DOHH2 (cell line): ENCODE data around the gene CRYBG2.

Experiments used
- H3F3A ChIP-seq: fragments of 200-600 bp; sonication (generic), shearing (Covaris generic); 2 replicates; pipeline ENCODE4 v1.6.0; 2016; ENCODE audit warnings: antibody characterized with exemption, mild to moderate bottlenecking; ENCODE audit not compliant: control insufficient read depth, insufficient read depth
- H3K27ac ChIP-seq: fragments of 200-600 bp; sonication (generic); 2 replicates; pipeline ENCODE4 v1.5.1; 2014; ENCODE audit warnings: low read depth, mild to moderate bottlenecking, low read length, moderate library complexity
- H3K27me3 ChIP-seq: fragments of 200-600 bp; sonication (generic); 2 replicates; pipeline ENCODE4 v1.6.1; 2014; ENCODE audit warnings: mild to moderate bottlenecking, low read length, mixed read lengths; ENCODE audit not compliant: control insufficient read depth
- H3K36me3 ChIP-seq: fragments of 200-600 bp; sonication (generic); 2 replicates; pipeline ENCODE4 v1.6.1; 2014; ENCODE audit warnings: mild to moderate bottlenecking, low read length, moderate library complexity, mixed read lengths; ENCODE audit not compliant: control insufficient read depth
- H3K4me1 ChIP-seq: fragments of 200-600 bp; sonication (generic); 2 replicates; pipeline ENCODE4 v1.6.1; 2014; ENCODE audit warnings: mild to moderate bottlenecking, low read length, mixed read lengths; ENCODE audit not compliant: control insufficient read depth
- H3K4me2 ChIP-seq: fragments of 200-600 bp; sonication (generic); 2 replicates; pipeline ENCODE4 v1.6.0; 2014; ENCODE audit warnings: mild to moderate bottlenecking, low read length, moderate library complexity
- H3K4me3 ChIP-seq: fragments of 200-600 bp; sonication (generic); 2 replicates; pipeline ENCODE4 v1.5.1; 2014; ENCODE audit warnings: mild to moderate bottlenecking, low read length, mixed read lengths
- H3K79me2 ChIP-seq: fragments of 200-600 bp; sonication (generic); 2 replicates; pipeline ENCODE4 v1.6.1; 2014; ENCODE audit warnings: mild to moderate bottlenecking, low read length, mixed read lengths; ENCODE audit not compliant: control insufficient read depth
- H3K9me2 ChIP-seq: fragments of 200-600 bp; sonication (generic); replicated peaks from 2 replicates; pipeline ENCODE4 v1.6.1; 2014; ENCODE audit warnings: mild to moderate bottlenecking, low read length, mixed read lengths; ENCODE audit not compliant: control insufficient read depth
- H3K9me3 ChIP-seq: fragments of 200-600 bp; sonication (generic); 2 replicates; pipeline ENCODE4 v1.6.1; 2014; ENCODE audit warnings: antibody characterized with exemption, low read length, mixed read lengths; ENCODE audit not compliant: control insufficient read depth, insufficient read depth
- H4K20me1 ChIP-seq: fragments of 200-600 bp; sonication (generic); 2 replicates; pipeline ENCODE4 v1.6.0; 2014; ENCODE audit warnings: low read depth, mild to moderate bottlenecking, antibody characterized with exemption, low read length, moderate library complexity; ENCODE audit not compliant: control insufficient read depth, insufficient read depth
- CTCF ChIP-seq: fragments of 200-600 bp; sonication (generic); IDR thresholded peaks from one replicate; pipeline ENCODE4 v1.5.1; 2014; ENCODE audit warnings: antibody characterized with exemption, mild to moderate bottlenecking, low read depth, low read length; ENCODE audit not compliant: poor library complexity, severe bottlenecking
- EZH2phosphoT487 ChIP-seq: fragments of 200-600 bp; sonication (generic); IDR thresholded peaks from 2 replicates; pipeline ENCODE4 v1.6.1; 2017; ENCODE audit warnings: borderline replicate concordance, mild to moderate bottlenecking, antibody characterized with exemption, low read length, moderate library complexity, mixed read lengths

Gene CRYBG2

GRCh38 chr1:26275580-26276431, 78.1 kb downstream of the CRYBG2 start:
- Histone ChIP-seq H3F3A (peaks cover 18% of the 10 kb centered on the region), H3K27ac (no peak overlapping the region), H3K4me2 (no peak overlapping the region), H3K27me3 (no peaks in the 10 kb centered on the region), H3K79me2 (peaks cover 8% of the 10 kb centered on the region; the same call in 1 of the 2 replicates), H3K4me3 (no peak overlapping the region), H3K9me2 (no peaks in the 10 kb centered on the region), H3K4me1 (peaks cover 37% of the 10 kb centered on the region), H3K9me3 (no peaks in the 10 kb centered on the region), H4K20me1 (peaks cover 2% of the 10 kb centered on the region; the same call in 1 of the 2 replicates), H3K36me3 (peaks cover 76% of the 10 kb centered on the region)
- peak; percentile 76 for TF ChIP-seq CTCF
- TF ChIP-seq EZH2phosphoT487: no peak

GRCh38 chr1:26274801-26275425, 79.0 kb downstream of the CRYBG2 start:
- Histone ChIP-seq H3K4me2 (no peak overlapping the region), H3K4me3 (no peak overlapping the region), H4K20me1 (peaks cover 2% of the 10 kb centered on the region; the same call in 1 of the 2 replicates), H3F3A (peaks cover 16% of the 10 kb centered on the region), H3K9me2 (no peaks in the 10 kb centered on the region), H3K9me3 (no peaks in the 10 kb centered on the region), H3K79me2 (peaks cover 4% of the 10 kb centered on the region; the same call in 1 of the 2 replicates), H3K27ac (no peak overlapping the region), H3K27me3 (no peaks in the 10 kb centered on the region), H3K4me1 (peaks cover 29% of the 10 kb centered on the region), H3K36me3 (peaks cover 84% of the 10 kb centered on the region)
- TF ChIP-seq EZH2phosphoT487 (no peak), CTCF (no peak)
